ENCODE results near the gene TNPO3.
"Not testable (repeated sequence)": the region's sequence is repeated elsewhere in the genome, so short reads cannot be mapped to it uniquely, and the experiment has no call there.

Gene TNPO3

GRCh38 chr7:129047761-129048160 is 7.2 kb downstream of the TNPO3 start:
- no peak for TF ChIP-seq CTCF (conservative IDR thresholded peaks at IDR 0.05)
- no peak overlapping the region for H3K27ac ChIP-seq

GRCh38 chr7:129045682-129046081 is 9.2 kb downstream of the TNPO3 start:
- no peak overlapping the region for H3K27ac ChIP-seq
- TF ChIP-seq CTCF (conservative IDR thresholded peaks at IDR 0.05) = no peak

- H3K27ac ChIP-seq = no peak overlapping the region
- no peak for TF ChIP-seq CTCF (conservative IDR thresholded peaks at IDR 0.05)
These were observed 11.9 kb downstream of the TNPO3 start for GRCh38 chr7:129043012-129043411.

- H3K27ac ChIP-seq = no peak overlapping the region
- TF ChIP-seq CTCF (conservative IDR thresholded peaks at IDR 0.05) = no peak
These were observed 13.5 kb downstream of the TNPO3 start for GRCh38 chr7:129041142-129042085.

- H3K27ac ChIP-seq = not testable (repeated sequence)
These were observed 16.4 kb downstream of the TNPO3 start for GRCh38 chr7:129038468-129038867.

- H3K27ac ChIP-seq = no peak overlapping the region
- TF ChIP-seq CTCF (conservative IDR thresholded peaks at IDR 0.05) = no peak
These were observed 17.3 kb downstream of the TNPO3 start for GRCh38 chr7:129037585-129037984.

GRCh38 chr7:129032017-129032416 is 22.9 kb downstream of the TNPO3 start:
- H3K27ac ChIP-seq = no peak overlapping the region
- TF ChIP-seq CTCF (conservative IDR thresholded peaks at IDR 0.05) = no peak

GRCh38 chr7:129030440-129030839 is 24.5 kb downstream of the TNPO3 start:
- TF ChIP-seq CTCF (conservative IDR thresholded peaks at IDR 0.05) = no peak
- no peak overlapping the region for H3K27ac ChIP-seq

All from VCaP (cell line).